Measurements from ENCODE around the gene DOCK4.

Gene DOCK4

DNA sequence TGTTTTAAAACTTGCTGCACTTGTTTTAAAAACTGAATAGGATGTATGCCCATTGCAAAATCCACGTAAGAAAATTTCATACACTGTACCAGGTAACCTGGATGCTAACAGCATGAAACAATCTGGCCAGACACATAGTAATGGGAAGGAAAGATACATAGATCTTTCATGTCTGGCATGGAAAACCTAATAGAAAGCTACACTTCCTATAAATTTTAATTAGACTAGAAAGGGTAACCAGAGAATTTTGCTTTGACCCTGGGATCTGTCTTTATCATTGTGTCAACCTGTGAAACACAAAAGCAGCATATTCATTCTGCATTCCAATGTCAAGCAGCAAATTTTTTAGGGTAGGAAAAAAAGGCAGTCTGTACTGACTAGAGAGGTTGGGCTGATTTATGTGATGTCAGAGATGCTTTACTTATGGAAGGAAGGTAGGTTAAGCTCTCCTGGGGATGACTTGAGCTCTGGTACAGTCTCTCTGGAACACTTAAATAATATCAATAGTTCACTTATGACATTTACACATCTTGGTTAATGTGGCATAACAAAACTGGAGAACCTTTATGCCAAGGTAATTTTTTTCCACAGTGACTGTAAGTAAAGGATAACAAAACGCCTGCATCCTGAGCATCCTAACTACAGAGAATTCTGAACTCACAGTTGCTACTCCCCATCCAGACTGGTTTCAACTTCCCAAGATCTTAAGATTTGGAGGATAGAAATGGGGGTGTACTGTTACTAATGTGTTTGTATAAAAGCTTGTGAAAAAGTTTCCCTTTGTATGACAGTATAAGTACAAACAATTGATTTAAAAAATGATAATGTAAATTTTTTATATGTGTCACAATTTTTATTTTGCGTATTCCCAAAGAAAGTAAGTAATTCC lies 44.7 kb downstream of the DOCK4 start:
- no peak for DNase-seq (ENCODE audit: low spot score)

DNA sequence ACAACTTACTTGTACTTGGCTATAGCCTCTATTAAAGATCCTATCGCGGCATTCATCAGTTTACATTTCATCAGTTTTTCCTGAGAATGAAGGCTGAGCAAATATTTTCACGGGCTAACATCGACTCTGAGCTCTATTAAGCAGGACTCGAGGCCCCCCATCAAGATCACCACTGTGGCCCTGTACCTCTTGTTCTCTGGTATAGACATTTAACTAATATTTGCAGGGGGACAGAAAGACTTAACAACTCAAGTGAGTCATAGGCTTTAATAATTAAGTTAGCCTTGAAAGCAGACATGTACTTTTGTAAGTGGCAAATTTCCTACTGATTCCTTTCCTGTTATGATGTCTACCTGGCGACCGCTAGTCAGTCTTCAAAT lies 45.4 kb downstream of the DOCK4 start:
- no peak for DNase-seq (ENCODE audit: low spot score)

DNA sequence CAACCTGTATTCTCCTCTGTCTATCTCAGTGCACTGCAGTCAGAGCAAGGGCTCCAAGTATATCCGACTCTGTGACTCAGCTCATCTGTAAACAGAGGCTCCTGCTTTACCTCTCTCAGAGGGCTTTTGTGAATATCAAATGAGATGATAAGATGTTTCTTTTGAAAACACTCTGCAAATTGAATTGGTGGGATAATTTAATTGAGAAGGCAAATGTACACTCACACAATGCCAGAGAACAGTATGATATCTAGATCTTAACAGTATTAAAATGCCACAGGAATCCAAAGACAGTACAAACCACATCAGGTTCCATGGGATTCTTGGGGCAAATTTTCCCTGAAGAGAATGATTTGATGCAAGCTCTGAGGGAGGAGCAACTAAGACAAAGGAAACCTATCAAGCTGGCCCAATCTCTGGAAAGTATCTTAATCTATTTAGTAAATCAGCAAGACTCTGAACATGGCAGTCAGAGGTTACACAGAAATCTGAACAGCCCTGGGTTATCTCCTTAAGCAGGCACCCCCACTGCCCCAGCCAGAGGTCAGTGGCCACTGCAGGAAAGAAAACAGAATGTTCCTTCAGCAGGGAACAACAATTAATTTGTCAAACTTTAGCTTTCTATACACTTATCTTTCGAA lies 45.9 kb downstream of the DOCK4 start:
- DNase-seq (ENCODE audit: low spot score): no peak

GRCh38 chr7:112159351-112159750 lies 46.8 kb downstream of the DOCK4 start:
- DNase-seq (ENCODE audit: low spot score): no peak

DNA sequence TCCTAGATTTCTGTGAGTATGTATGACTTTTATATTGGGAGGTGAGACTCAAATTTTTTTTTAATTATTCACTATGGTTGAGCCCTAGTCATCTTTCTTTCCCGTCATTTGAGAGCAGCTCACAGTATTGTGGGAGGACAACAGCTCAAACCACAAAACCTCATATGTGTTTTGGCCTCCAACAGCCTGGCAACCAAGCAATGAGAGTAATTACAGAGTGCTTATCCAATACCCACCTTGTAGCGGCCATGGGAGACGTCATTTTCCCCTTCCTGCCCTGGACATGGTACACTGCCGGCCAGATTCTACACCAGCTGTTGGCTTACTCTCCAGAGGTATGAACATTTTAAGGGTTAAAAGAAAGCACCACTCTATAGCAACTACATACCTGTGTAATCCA lies 49.1 kb downstream of the DOCK4 start:
- DNase-seq (ENCODE audit: low spot score): no peak

DNA sequence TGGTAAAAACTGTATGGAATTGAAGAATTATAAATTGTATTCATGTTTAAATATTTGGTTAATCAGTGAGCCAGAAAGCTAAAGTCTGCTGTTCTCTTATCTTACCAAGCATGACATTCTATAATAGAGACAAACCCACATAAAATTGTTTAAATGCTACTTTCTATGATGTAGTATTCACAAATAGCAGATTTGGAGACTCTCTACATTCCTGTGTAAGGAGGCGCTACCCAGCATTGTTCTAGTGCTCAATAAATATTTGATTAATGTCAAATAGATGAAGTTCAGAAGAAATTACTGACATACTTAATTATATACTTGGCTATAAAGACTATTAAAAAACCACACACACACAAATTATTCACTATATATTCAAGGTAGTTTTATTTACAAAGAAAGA lies 49.8 kb downstream of the DOCK4 start:
- DNase-seq (ENCODE audit: low spot score): no peak

DNA sequence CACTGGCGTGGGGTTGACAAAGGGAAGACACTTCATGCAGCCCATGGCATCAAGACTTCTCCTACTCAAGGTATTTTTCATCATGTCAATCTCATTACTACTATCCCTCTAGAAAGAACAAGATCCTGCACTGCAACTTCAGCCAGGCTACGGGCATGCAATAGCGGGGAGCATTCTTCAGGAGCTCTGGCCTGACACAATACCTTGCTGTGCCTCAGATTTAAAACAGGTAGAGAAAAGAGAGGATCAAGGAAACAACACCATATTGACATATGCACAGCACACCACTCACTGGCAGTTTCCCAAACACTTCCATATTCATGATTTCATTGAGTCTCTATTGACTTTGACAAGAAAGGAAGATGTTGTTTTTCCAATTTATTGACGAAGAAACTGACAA lies 51.5 kb downstream of the DOCK4 start:
- no peak for DNase-seq (ENCODE audit: low spot score)

- DNase-seq (ENCODE audit: low spot score): no peak
Observed at GRCh38 chr7:112152186-112152585, 54.0 kb downstream of the DOCK4 start.

DNA sequence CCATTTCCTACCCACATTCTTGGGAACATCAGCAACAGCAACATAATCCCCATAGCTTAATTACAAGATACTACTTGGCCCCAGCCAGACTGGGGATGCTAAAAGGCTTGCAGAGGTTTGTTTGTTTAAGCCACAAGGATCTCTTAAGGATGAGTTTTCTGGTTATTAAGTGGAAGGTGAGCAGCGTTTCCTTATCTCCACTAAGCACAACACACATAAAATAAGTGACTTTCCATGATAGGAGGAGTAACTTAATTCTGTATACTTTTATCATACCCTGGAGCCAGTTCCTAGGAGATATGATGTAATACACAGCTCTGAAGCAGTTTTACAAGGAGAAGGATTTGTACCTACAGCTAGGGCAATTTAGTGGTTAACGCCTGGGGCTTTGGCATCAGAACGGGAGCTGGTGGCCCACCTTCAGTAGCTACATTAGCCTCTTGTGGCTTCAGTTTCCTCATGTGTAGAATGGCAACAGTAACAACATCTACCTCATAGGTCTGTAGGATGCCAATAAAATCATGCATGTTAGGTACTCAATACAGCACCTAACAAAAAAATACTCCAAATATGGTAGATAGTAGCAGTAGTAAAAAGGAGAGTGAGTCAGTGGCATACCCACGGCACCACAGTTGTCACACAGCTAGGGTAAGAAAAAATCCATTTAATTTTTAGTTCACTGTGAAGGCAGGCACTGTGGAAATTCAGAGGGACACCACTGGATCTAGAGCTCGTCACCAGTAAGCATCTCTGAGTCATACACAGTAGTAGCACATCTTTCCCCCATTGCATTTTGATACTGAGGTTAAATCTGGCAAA lies 55.2 kb downstream of the DOCK4 start:
- DNase-seq (ENCODE audit: low spot score): no peak

GRCh38 chr7:112149734-112150133 lies 56.5 kb downstream of the DOCK4 start:
- no peak for DNase-seq (ENCODE audit: low spot score)

- no peak for DNase-seq (ENCODE audit: low spot score)
Observed at GRCh38 chr7:112147793-112148361, 58.3 kb downstream of the DOCK4 start.

- DNase-seq (ENCODE audit: low spot score): no peak
Observed at GRCh38 chr7:112145206-112145605, 61.0 kb downstream of the DOCK4 start.

DNA sequence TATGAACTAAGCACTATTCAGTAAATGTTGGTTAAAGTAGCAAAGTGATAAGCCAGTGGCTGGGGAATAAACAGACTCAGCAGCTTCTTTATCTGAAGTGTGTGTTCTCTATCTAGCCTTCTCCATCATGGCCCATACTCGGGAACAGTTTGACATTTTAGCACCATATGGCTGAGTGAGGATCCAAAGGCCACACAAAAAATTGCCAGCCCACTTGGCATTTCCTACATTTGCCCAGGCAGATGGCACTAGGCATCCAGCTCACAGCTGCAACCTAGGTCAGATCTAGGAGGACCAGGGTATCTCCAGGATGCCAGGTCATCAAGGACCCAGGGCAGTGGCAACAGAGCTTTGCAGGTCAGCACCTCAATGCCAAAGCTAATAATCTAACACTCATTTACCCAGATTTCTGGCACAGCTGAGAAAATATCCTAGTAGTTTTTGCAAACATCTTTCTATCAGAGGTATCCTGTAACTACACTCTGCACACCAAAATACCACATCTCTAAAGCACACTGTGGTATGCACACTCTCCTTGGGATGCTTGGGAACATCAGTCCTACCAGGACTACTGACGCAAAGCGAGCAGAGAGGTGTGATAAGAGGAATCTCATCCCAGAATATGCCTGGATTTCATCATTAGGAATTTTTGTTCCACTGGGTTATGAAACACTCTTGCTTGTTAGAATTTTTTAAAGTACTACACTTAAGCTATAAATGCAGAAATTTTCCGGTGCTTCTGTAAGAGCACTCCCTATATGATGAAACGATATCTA lies 61.7 kb downstream of the DOCK4 start:
- no peak for DNase-seq (ENCODE audit: low spot score)

GRCh38 chr7:112143582-112143981 lies 62.6 kb downstream of the DOCK4 start:
- no peak for DNase-seq (ENCODE audit: low spot score)

DNA sequence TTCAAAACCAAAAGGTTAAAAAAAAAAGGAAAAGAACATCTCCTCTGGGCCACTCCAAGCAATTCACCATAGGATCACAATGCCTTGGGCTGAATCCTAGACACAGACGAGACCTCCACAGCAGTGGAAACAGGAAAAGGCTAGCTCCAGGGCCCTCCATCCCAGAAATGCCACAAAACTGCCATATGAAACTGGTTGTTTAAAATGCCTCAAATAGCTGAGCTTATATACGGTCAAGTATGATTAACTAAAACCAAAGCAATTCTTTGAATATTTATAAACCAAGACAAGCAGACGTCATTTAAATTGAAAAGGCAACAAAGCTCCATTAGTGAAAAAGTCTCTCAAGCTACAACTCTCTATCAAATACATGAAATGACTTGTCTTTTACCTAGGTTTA lies 63.1 kb downstream of the DOCK4 start:
- no peak for DNase-seq (ENCODE audit: low spot score)

- no peak for DNase-seq (ENCODE audit: low spot score)
Observed at GRCh38 chr7:112140600-112140999, 65.6 kb downstream of the DOCK4 start.

GRCh38 chr7:112138938-112139337 lies 67.3 kb downstream of the DOCK4 start:
- DNase-seq (ENCODE audit: low spot score): no peak

GRCh38 chr7:112138325-112138852 lies 67.8 kb downstream of the DOCK4 start:
- DNase-seq (ENCODE audit: low spot score): no peak

DNA sequence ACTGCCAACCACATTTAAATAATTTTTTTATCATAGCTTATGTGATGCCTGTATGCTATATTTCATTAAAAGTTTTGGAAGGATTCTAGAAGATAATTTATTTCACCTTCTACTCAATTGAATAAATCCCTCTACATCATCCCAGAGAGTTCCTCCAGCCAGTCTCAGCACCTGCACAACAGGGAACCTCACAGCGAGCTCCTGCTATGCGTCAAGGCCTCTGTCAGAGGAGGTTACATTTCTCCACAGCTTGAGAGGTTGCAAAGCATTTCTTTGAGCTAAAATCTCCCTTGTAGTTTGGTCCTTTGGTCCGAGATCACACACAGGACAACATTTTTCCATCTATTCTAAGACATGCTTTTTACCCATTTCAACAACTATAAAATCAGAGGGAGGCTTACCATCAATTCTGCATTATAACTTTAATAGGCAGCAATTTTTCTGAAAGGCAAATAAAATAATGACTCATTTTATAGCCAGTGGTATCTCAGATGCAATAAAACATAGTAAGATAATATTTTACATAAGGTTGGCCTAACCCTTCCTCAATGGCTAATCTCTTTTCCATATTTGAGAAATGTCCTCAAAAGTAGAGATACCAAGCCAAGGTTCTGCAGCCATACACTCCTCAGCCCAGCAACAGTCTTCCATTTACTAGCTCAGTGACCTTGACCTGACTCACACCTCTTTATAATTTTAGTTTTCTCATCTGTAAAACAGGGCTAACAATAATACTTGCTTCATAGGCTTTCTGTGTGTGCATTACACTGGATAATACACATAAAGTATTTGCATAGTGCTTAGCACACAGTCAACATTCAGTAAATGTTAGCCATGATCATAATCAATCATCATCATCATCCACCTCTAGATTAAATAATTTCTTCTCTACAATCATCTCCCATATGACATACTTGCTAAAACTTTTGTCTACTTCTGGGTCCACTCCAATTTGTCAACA lies 68.8 kb downstream of the DOCK4 start:
- no peak for DNase-seq (ENCODE audit: low spot score)
